Measurements from ENCODE around the gene SRP14. TPM values are rescaled to one million over a fixed set of nuclear protein-coding genes. Genes with fewer than 3 reads are reported as not detected.

Gene SRP14
- total and polyA plus RNA-seq, 4 donors, result 136 to 421 (median 272) TPM

DNA sequence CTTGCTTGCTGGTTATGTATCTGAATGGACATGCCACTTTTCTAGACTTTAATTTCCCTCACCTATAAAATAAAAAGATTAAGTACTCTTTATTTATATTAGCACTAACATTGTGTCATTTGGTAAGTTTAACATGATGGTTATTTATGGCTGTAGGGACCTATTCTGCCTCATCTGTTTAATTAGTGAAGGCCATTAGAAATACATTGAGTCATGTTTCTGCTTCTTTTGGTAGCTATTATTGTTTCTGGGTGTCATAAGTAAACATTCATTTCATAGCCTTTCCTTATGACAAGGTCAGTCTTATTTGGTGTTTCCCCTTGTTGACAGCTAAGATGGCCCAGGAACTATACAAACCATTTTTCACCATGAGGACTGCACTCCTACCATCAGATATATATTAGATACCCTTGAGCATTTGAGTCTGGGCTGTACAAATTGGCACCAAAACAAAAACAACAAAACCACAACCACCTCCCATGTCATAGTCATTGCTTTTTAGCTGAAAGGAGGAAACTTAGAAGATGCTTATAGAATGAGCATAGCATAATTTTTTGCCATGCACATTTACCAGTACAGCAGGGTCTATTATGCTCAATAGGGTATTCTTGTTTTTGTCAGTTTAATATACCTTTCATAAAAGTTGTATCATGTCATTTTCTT, 39.3 kb downstream of the SRP14 start:
- H3K27me3 ChIP-seq (ENCODE audit: control insufficient read depth in 3 of 3, insufficient read depth in 3 of 3, low read length in 2 of 3), result no peaks in the 10 kb centered on the region
- DNase-seq (no peak), ATAC-seq (ENCODE audit: insufficient read depth, low FRiP score) (no peak)
- peaks cover 17 to 37% (median 27%) of the 10 kb centered on the region in 4 donors for H3K36me3 ChIP-seq (ENCODE audit: control insufficient read depth in 4 of 4, insufficient read depth in 4 of 4, low read length in 4 of 4)
- TF ChIP-seq, protein P1, sequence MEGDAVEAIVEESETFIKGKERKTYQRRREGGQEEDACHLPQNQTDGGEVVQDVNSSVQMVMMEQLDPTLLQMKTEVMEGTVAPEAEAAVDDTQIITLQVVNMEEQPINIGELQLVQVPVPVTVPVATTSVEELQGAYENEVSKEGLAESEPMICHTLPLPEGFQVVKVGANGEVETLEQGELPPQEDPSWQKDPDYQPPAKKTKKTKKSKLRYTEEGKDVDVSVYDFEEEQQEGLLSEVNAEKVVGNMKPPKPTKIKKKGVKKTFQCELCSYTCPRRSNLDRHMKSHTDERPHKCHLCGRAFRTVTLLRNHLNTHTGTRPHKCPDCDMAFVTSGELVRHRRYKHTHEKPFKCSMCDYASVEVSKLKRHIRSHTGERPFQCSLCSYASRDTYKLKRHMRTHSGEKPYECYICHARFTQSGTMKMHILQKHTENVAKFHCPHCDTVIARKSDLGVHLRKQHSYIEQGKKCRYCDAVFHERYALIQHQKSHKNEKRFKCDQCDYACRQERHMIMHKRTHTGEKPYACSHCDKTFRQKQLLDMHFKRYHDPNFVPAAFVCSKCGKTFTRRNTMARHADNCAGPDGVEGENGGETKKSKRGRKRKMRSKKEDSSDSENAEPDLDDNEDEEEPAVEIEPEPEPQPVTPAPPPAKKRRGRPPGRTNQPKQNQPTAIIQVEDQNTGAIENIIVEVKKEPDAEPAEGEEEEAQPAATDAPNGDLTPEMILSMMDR (IDR thresholded peaks at IDR 0.05; ENCODE audit: control extremely low read depth, extremely low read depth), result no peak
- no peaks in the 10 kb centered on the region for H3K4me1 ChIP-seq (ENCODE audit: control insufficient read depth in 5 of 5, insufficient read depth in 5 of 5, low read length in 5 of 5)
- no peak overlapping the region for H3K9ac ChIP-seq (ENCODE audit: insufficient read depth in 1 of 2, low read length in 2 of 2)
- H3K9me3 ChIP-seq (ENCODE audit: control insufficient read depth in 4 of 4, insufficient read depth in 3 of 4, low read length in 3 of 4), result no peaks in the 10 kb centered on the region
- H3K4me3 ChIP-seq, result no peak overlapping the region
- H3K27ac ChIP-seq (ENCODE audit: low read depth in 1 of 2, low read length in 1 of 2), result no peak overlapping the region

DNA sequence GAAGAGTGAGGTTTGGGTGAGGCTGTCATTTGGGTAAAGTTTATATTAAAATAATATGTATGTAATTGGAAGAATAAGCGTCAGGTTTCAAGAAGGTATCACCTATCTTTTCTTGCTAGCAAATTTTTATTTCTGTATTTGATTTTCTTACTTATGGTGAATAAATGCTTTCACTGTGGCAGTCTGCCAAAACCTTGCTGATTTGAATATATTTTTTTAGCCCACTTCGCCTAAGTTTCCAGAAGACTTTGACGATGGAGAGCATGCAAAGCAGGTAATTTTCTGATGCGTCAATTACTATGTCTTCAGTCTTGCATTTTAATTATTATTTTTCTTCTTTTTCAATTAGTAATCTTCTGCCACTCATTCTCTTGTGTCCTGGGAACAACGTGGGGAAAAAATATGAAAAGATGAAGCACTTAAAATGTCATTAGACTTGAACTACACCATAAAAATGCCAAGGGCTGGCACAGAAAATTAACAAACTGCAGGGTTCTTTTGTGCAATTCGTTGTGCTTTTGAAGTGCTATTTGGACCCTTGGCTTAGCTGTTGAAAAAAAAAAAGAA, 40.4 kb downstream of the SRP14 start:
- WGBS, 2 donors, result 77 to 90% methylated on average over 6 of the region's 6 CpGs
- Histone ChIP-seq H3K27me3 (ENCODE audit: control insufficient read depth in 3 of 3, insufficient read depth in 3 of 3, low read length in 2 of 3) (no peaks in the 10 kb centered on the region), H3K9ac (ENCODE audit: insufficient read depth in 1 of 2, low read length in 2 of 2) (no peak overlapping the region), H3K4me1 (ENCODE audit: control insufficient read depth in 5 of 5, insufficient read depth in 5 of 5, low read length in 5 of 5) (no peaks in the 10 kb centered on the region), H3K27ac (ENCODE audit: low read depth in 1 of 2, low read length in 1 of 2) (no peak overlapping the region), H3K4me3 (no peak overlapping the region), H3K9me3 (ENCODE audit: control insufficient read depth in 4 of 4, insufficient read depth in 3 of 4, low read length in 3 of 4) (no peaks in the 10 kb centered on the region), H3K36me3 (ENCODE audit: control insufficient read depth in 4 of 4, insufficient read depth in 4 of 4, low read length in 4 of 4) (peaks cover 17 to 29% (median 24%) of the 10 kb centered on the region in 4 donors)
- TF ChIP-seq, protein P1 (IDR thresholded peaks at IDR 0.05; ENCODE audit: control extremely low read depth, extremely low read depth), result no peak
- DNase-seq (no peak), ATAC-seq (ENCODE audit: insufficient read depth, low FRiP score) (no peak)

DNA sequence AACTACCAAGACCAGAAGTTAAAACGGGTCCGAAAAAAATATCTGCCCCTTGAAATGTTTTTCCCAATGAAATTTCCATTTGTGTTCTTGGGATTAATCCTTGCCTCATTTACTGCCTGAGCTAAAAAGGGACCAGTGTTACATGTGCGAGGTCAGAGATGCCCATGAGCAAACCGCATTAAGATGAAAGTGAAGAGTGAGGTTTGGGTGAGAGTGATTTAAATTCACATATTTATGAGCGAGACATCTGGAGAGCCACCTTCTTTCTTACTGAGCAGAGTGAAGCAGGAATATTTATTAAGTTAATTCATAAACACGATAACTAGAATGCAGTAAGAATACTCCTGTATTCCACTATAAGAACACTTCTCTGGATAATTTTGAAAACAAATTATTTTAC, 41.3 kb downstream of the SRP14 start:
- no peak for ATAC-seq (ENCODE audit: insufficient read depth, low FRiP score)
- Histone ChIP-seq H3K9ac (ENCODE audit: insufficient read depth in 1 of 2, low read length in 2 of 2) (no peak overlapping the region), H3K4me1 (ENCODE audit: control insufficient read depth in 5 of 5, insufficient read depth in 5 of 5, low read length in 5 of 5) (no peaks in the 10 kb centered on the region), H3K36me3 (ENCODE audit: control insufficient read depth in 4 of 4, insufficient read depth in 4 of 4, low read length in 4 of 4) (peaks cover 17 to 30% (median 23%) of the 10 kb centered on the region in 4 donors), H3K4me3 (no peak overlapping the region), H3K27me3 (ENCODE audit: control insufficient read depth in 3 of 3, insufficient read depth in 3 of 3, low read length in 2 of 3) (no peaks in the 10 kb centered on the region), H3K9me3 (ENCODE audit: control insufficient read depth in 4 of 4, insufficient read depth in 3 of 4, low read length in 3 of 4) (no peaks in the 10 kb centered on the region), H3K27ac (ENCODE audit: low read depth in 1 of 2, low read length in 1 of 2) (no peak overlapping the region)
- TF ChIP-seq, protein P1 (IDR thresholded peaks at IDR 0.05; ENCODE audit: control extremely low read depth, extremely low read depth), result no peak
- no peak for DNase-seq
- WGBS, 2 donors, result 99% methylated on average over 6 of the region's 6 CpGs

Data from lung (tissue), 12 donors.